Neural cell (in vitro differentiated cells): ENCODE results near the gene IRF2BPL. TPM values are rescaled to one million over a fixed set of nuclear protein-coding genes. Genes with fewer than 3 reads are reported as not detected.

Source experiments
- H2AFZ ChIP-seq: fragments of 200-600, 300-800 bp; sonication (generic), shearing (Covaris generic); 2 replicates; pipeline ENCODE4 v1.6.0; 2014; ENCODE audit warnings: low read depth, mild to moderate bottlenecking, antibody characterized with exemption, low read length, moderate library complexity
- H3F3A ChIP-seq: fragments of 200-600 bp; shearing (Covaris generic); 2 replicates; pipeline ENCODE4 v1.6.1; 2016; ENCODE audit warnings: mild to moderate bottlenecking, moderate library complexity, mixed read lengths, antibody characterized with exemption, low read length; ENCODE audit not compliant: insufficient read depth, poor library complexity, severe bottlenecking
- H3K27ac ChIP-seq: fragments of 200-600, 300-800 bp; sonication (generic), shearing (Covaris generic); 2 replicates; pipeline ENCODE4 v1.5.1; 2014; ENCODE audit warnings: mild to moderate bottlenecking, low read length, moderate library complexity
- H3K27me3 ChIP-seq: fragments of 300-800, 200-600 bp; sonication (generic), shearing (Covaris generic); 2 replicates; pipeline ENCODE4 v1.6.0; 2014; ENCODE audit warnings: mild to moderate bottlenecking, low read depth, low read length, moderate library complexity; ENCODE audit not compliant: insufficient read depth
- H3K36me3 ChIP-seq: fragments of 300-800, 200-600 bp; sonication (generic), shearing (Covaris generic); 2 replicates; pipeline ENCODE4 v1.5.1; 2014; ENCODE audit warnings: mild to moderate bottlenecking, antibody characterized with exemption, low read length, moderate library complexity; ENCODE audit not compliant: insufficient read depth
- H3K4me2 ChIP-seq: fragments of 300-800, 200-600 bp; sonication (generic), shearing (Covaris generic); 2 replicates; pipeline ENCODE4 v1.6.0; 2014; ENCODE audit warnings: mild to moderate bottlenecking, low read length
- H3K4me3 ChIP-seq: fragments of 300-800, 200-600 bp; sonication (generic), shearing (Covaris generic); 2 replicates; pipeline ENCODE4 v1.5.1; 2014; ENCODE audit warnings: mild to moderate bottlenecking, low read length, moderate library complexity
- H3K79me2 ChIP-seq: fragments of 200-600 bp; shearing (Covaris generic); replicated peaks from 2 replicates; pipeline ENCODE4 v1.6.0; 2014; ENCODE audit warnings: mild to moderate bottlenecking, low read length, moderate library complexity; ENCODE audit not compliant: insufficient read depth
- H3K9ac ChIP-seq: fragments of 300-800, 200-600 bp; sonication (generic), shearing (Covaris generic); 2 replicates; pipeline ENCODE4 v1.6.1; 2016; ENCODE audit warnings: mild to moderate bottlenecking, low read length, mixed read lengths
- H3K9me2 ChIP-seq: fragments of 200-600 bp; shearing (Covaris generic); 2 replicates; pipeline ENCODE4 v1.6.1; 2016; ENCODE audit warnings: mild to moderate bottlenecking, low read length, mixed read lengths; ENCODE audit not compliant: insufficient read depth
- H3K9me3 ChIP-seq: fragments of 200-600, 300-800 bp; sonication (generic), shearing (Covaris generic); 2 replicates; pipeline ENCODE4 v1.6.1; 2016; ENCODE audit warnings: mild to moderate bottlenecking, mixed run types, low read length, moderate library complexity, mixed read lengths
- H4K20me1 ChIP-seq: fragments of 200-600 bp; shearing (Covaris generic); 2 replicates; pipeline ENCODE4 v1.6.1; 2016; ENCODE audit warnings: mild to moderate bottlenecking, mixed run types; ENCODE audit not compliant: insufficient read depth
- CTCF ChIP-seq: fragments of 450-650 bp; IDR thresholded peaks from 2 replicates; pipeline ENCODE4 v1.5.1; 2014; ENCODE audit warnings: antibody characterized with exemption, mild to moderate bottlenecking, moderate library complexity; ENCODE audit not compliant: poor library complexity, severe bottlenecking
- EP300 ChIP-seq: fragments of 450-650 bp; conservative IDR thresholded peaks from 2 replicates; pipeline ENCODE4 v1.6.1; 2014; ENCODE audit warnings: antibody characterized with exemption, mild to moderate bottlenecking, moderate library complexity; ENCODE audit not compliant: poor library complexity, severe bottlenecking
- EZH2 ChIP-seq: fragments of 200-600, 300-800 bp; shearing (Covaris generic), sonication (generic); IDR thresholded peaks from 2 replicates; pipeline ENCODE4 v1.6.1; 2014; ENCODE audit warnings: antibody characterized with exemption, low read length, borderline replicate concordance, mild to moderate bottlenecking; ENCODE audit not compliant: insufficient read depth, poor library complexity, severe bottlenecking
- MXI1 ChIP-seq: fragments of 450-650 bp; conservative IDR thresholded peaks from 2 replicates; pipeline ENCODE4 v1.6.1; 2014; ENCODE audit warnings: antibody characterized with exemption, mild to moderate bottlenecking; ENCODE audit not compliant: poor library complexity, severe bottlenecking
- POLR2AphosphoS5 ChIP-seq: IDR thresholded peaks from 2 replicates; pipeline ENCODE4 v1.6.1; 2012
- RAD21 ChIP-seq: fragments of 450-650 bp; conservative IDR thresholded peaks from 2 replicates; pipeline ENCODE4 v1.6.1; 2014; ENCODE audit warnings: antibody characterized with exemption, mild to moderate bottlenecking, moderate library complexity
- REST ChIP-seq: IDR thresholded peaks from 2 replicates; pipeline ENCODE4 v1.6.1; 2012; ENCODE audit warnings: borderline replicate concordance
- SMC3 ChIP-seq: fragments of 450-650 bp; conservative IDR thresholded peaks from 2 replicates; pipeline ENCODE4 v1.6.1; 2014; ENCODE audit warnings: antibody characterized with exemption, mild to moderate bottlenecking, moderate library complexity; ENCODE audit not compliant: poor library complexity
- TAF1 ChIP-seq: IDR thresholded peaks from 2 replicates; pipeline ENCODE4 v1.6.1; 2012; ENCODE audit warnings: low read depth
- polyA plus RNA-seq: library from polyadenylated mRNA; depleted of rRNA; stranded (reverse); fragments of >200 nt; gene quantifications from 2 replicates; pipeline ENCODE4 v1.2.3, GENCODE V29; 2014

IRF2BPL gene
- polyA plus RNA-seq, 1 donor from 2014 or later, result 42.9 TPM

GRCh38 chr14:76995279-76996035 lies 33.1 kb downstream of the IRF2BPL start:
- TF ChIP-seq REST, result no peak
- no peak for TF ChIP-seq MXI1
- no peak for TF ChIP-seq EZH2
- no peak for TF ChIP-seq RAD21
- no peak for TF ChIP-seq SMC3
- no peak for TF ChIP-seq TAF1
- no peak for TF ChIP-seq EP300
- no peak for TF ChIP-seq CTCF
- TF ChIP-seq POLR2AphosphoS5, result no peak
- Histone ChIP-seq H3K9me3 (no peaks in the 10 kb centered on the region), H3K4me2 (no peak overlapping the region), H2AFZ (no peak overlapping the region), H3K36me3 (no peaks in the 10 kb centered on the region), H3K27ac (no peak overlapping the region), H3K79me2 (no peaks in the 10 kb centered on the region), H3F3A (no peaks in the 10 kb centered on the region), H4K20me1 (no peaks in the 10 kb centered on the region), H3K4me3 (no peak overlapping the region), H3K9ac (no peak overlapping the region), H3K27me3 (no peaks in the 10 kb centered on the region), H3K9me2 (no peaks in the 10 kb centered on the region)

- Histone ChIP-seq H3K27ac (no peak overlapping the region), H3K4me3 (no peak overlapping the region), H3K27me3 (no peaks in the 10 kb centered on the region), H3F3A (no peaks in the 10 kb centered on the region), H3K9ac (no peak overlapping the region), H4K20me1 (no peaks in the 10 kb centered on the region), H3K36me3 (no peaks in the 10 kb centered on the region), H3K79me2 (no peaks in the 10 kb centered on the region), H2AFZ (no peak overlapping the region), H3K9me2 (no peaks in the 10 kb centered on the region), H3K9me3 (no peaks in the 10 kb centered on the region), H3K4me2 (no peak overlapping the region)
- no peak for TF ChIP-seq REST
Observed at GRCh38 chr14:76993752-76994151, 34.8 kb downstream of the IRF2BPL start.
